H1 (cell line): Measurements from ENCODE around the gene RBMS1. TPM values are rescaled to one million over a fixed set of nuclear protein-coding genes. Genes with fewer than 3 reads are reported as not detected.

Source experiments
- EP300 ChIP-seq, 2 experiments: IDR thresholded peaks; 1 replicate in 1 of 2; 2 replicates in 1 of 2; pipeline ENCODE4 v1.6.1; 2011 to 2012; ENCODE audit warnings: low read depth in 2 of 2, low read length in 2 of 2, mild to moderate bottlenecking in 2 of 2, borderline replicate concordance in 1 of 2, inconsistent platforms in 1 of 2, moderate library complexity in 1 of 2
- MAFK ChIP-seq: IDR thresholded peaks from 2 replicates; pipeline ENCODE4 v1.6.1; 2012; ENCODE audit warnings: low read depth, mild to moderate bottlenecking, improper control_type of control experiment, low read length
- POU5F1 ChIP-seq: IDR thresholded peaks from 2 replicates; pipeline ENCODE4 v1.6.1; 2011; ENCODE audit warnings: low read depth, mild to moderate bottlenecking, low read length, moderate library complexity
- RNF2 ChIP-seq: fragments of 200-900, 300-1000 bp; sonication (generic); IDR thresholded peaks from 2 replicates; pipeline ENCODE4 v1.7.1; 2016; ENCODE audit warnings: borderline replicate concordance, low read depth, mild to moderate bottlenecking, antibody characterized with exemption, low read length; ENCODE audit not compliant: poor library complexity, severe bottlenecking; ENCODE audit errors: missing control alignments
- polyA plus RNA-seq, 7 experiments: library from polyadenylated mRNA; depleted of rRNA in 3 of 7; stranded (reverse) in 5 of 7; unstranded in 2 of 7; fragments of >200 nt in 5 of 7; fragments of 200-250 nt in 2 of 7; gene quantifications; 1 replicate in 5 of 7; 2 replicates in 1 of 7; 4 replicates in 1 of 7; pipeline versions ENCODE4 v1.2.1 to v1.2.3, GENCODE V29; 2011 to 2013; ENCODE audit warnings: missing spikeins in 2 of 7, mixed read lengths in 2 of 7
- total RNA-seq: library from RNA; stranded (reverse); fragmentation: NEBNext Ultra II Directional; extraction: Animal tissue kit (Norgen Biotek cat#: 25700); gene quantifications from 2 replicates; pipeline ENCODE4 v1.2.1, GENCODE V29; 2021

RBMS1 gene
- total and polyA plus RNA-seq, 2 of the 8 experiments (the other 6 are each of a cell fraction or from before 2014, with no cell fraction given): 53.7 to 60.0 TPM

GRCh38 chr2:160390544-160391455 lies 102.8 kb downstream of the RBMS1 start (continued):
- TF ChIP-seq RNF2 (no peak), EP300 (IDR thresholded peaks at IDR 0.05; ENCODE audit: borderline replicate concordance in 1 of 2, low read depth in 2 of 2, low read length in 2 of 2) (no peak), POU5F1 (no peak), MAFK (no peak)
